KMS-11 (cell line): ENCODE measurements around the gene SLCO4A1.

Source experiments
- H2AFZ ChIP-seq: fragments of 200-600 bp; sonication (generic); 2 replicates; pipeline ENCODE4 v1.6.1; 2016; ENCODE audit warnings: antibody characterized with exemption, mixed run types, low read depth
- H3K27ac ChIP-seq: fragments of 200-600 bp; sonication (generic); 2 replicates; pipeline ENCODE4 v1.6.1; 2016; ENCODE audit warnings: mild to moderate bottlenecking, mixed run types
- H3K27me3 ChIP-seq: fragments of 200-600 bp; sonication (generic); 2 replicates; pipeline ENCODE4 v1.6.1; 2017; ENCODE audit warnings: mild to moderate bottlenecking, low read depth, mixed run types, moderate library complexity; ENCODE audit not compliant: insufficient read depth
- H3K36me3 ChIP-seq: fragments of 200-600 bp; sonication (generic); 2 replicates; pipeline ENCODE4 v1.6.1; 2017; ENCODE audit warnings: mild to moderate bottlenecking, mixed run types; ENCODE audit not compliant: insufficient read depth
- H3K4me1 ChIP-seq: fragments of 200-600 bp; sonication (generic); 2 replicates; pipeline ENCODE4 v1.6.1; 2016; ENCODE audit warnings: mild to moderate bottlenecking, low read depth, mixed run types; ENCODE audit not compliant: poor library complexity, severe bottlenecking
- H3K4me2 ChIP-seq: fragments of 200-600 bp; sonication (generic); 2 replicates; pipeline ENCODE4 v1.7.0; 2016; ENCODE audit warnings: mild to moderate bottlenecking, mixed run types
- H3K4me3 ChIP-seq: fragments of 200-600 bp; sonication (generic); IDR thresholded peaks from 2 replicates; pipeline ENCODE4 v1.6.1; 2017; ENCODE audit warnings: low read depth, low read length, mixed read lengths; ENCODE audit not compliant: insufficient read depth
- H3K79me2 ChIP-seq: fragments of 200-600 bp; sonication (generic); 2 replicates; pipeline ENCODE4 v1.6.1; 2016; ENCODE audit warnings: low read depth, mixed run types; ENCODE audit not compliant: insufficient read depth
- H3K9ac ChIP-seq: fragments of 200-600 bp; sonication (generic); 2 replicates; pipeline ENCODE4 v1.6.1; 2016; ENCODE audit warnings: mild to moderate bottlenecking, mixed run types
- H4K20me1 ChIP-seq: fragments of 200-600 bp; sonication (generic); 2 replicates; pipeline ENCODE4 v1.6.1; 2016; ENCODE audit warnings: mild to moderate bottlenecking, mixed run types; ENCODE audit not compliant: insufficient read depth
- CTCF ChIP-seq: fragments of 200-600 bp; sonication (generic); conservative IDR thresholded peaks from 2 replicates; pipeline ENCODE4 v1.6.1; 2017; ENCODE audit warnings: low read depth, mild to moderate bottlenecking, antibody characterized with exemption, low read length, moderate library complexity, mixed read lengths

The SLCO4A1 gene

GRCh38 chr20:62697468-62697912 is 55.2 kb downstream of the SLCO4A1 start:
- Histone ChIP-seq H3K27ac (no peak overlapping the region), H3K27me3 (peaks cover 97% of the 10 kb centered on the region), H3K4me2 (no peak overlapping the region), H3K4me1 (no peaks in the 10 kb centered on the region), H2AFZ (no peak overlapping the region), H3K4me3 (no peak overlapping the region), H3K9ac (no peak overlapping the region), H3K79me2 (no peaks in the 10 kb centered on the region), H3K36me3 (no peaks in the 10 kb centered on the region), H4K20me1 (no peaks in the 10 kb centered on the region)
- no peak for TF ChIP-seq CTCF

- Histone ChIP-seq H3K4me1 (no peaks in the 10 kb centered on the region), H3K4me2 (no peak overlapping the region), H4K20me1 (no peaks in the 10 kb centered on the region), H3K36me3 (no peaks in the 10 kb centered on the region), H3K79me2 (no peaks in the 10 kb centered on the region), H3K4me3 (no peak overlapping the region), H2AFZ (no peak overlapping the region), H3K27ac (no peak overlapping the region), H3K9ac (no peak overlapping the region), H3K27me3 (peaks cover 97% of the 10 kb centered on the region)
- TF ChIP-seq CTCF = no peak
Observed at GRCh38 chr20:62698231-62698630, 55.9 kb downstream of the SLCO4A1 start.

GRCh38 chr20:62699296-62699695 is 57.0 kb downstream of the SLCO4A1 start:
- Histone ChIP-seq H3K4me3 (no peak overlapping the region), H2AFZ (no peak overlapping the region), H3K36me3 (no peaks in the 10 kb centered on the region), H3K27me3 (peaks cover 97% of the 10 kb centered on the region), H3K27ac (no peak overlapping the region), H3K79me2 (no peaks in the 10 kb centered on the region), H3K4me1 (no peaks in the 10 kb centered on the region), H3K9ac (no peak overlapping the region), H4K20me1 (no peaks in the 10 kb centered on the region), H3K4me2 (no peak overlapping the region)
- TF ChIP-seq CTCF = no peak

GRCh38 chr20:62699741-62700140 is 57.4 kb downstream of the SLCO4A1 start:
- Histone ChIP-seq H2AFZ (no peak overlapping the region), H3K36me3 (no peaks in the 10 kb centered on the region), H3K79me2 (no peaks in the 10 kb centered on the region), H3K4me3 (no peak overlapping the region), H3K27ac (no peak overlapping the region), H3K4me1 (no peaks in the 10 kb centered on the region), H3K4me2 (no peak overlapping the region), H3K9ac (no peak overlapping the region), H3K27me3 (peaks cover 97% of the 10 kb centered on the region), H4K20me1 (no peaks in the 10 kb centered on the region)
- no peak for TF ChIP-seq CTCF
